Spleen (tissue), 7 donors: ENCODE measurements around the gene GC.

Source experiments
- POLR2A ChIP-seq, 3 donors: fragments of 450-650 bp; IDR thresholded peaks; one replicate each; pipeline ENCODE4 v1.5.1; 2017; ENCODE audit warnings: antibody characterized with exemption in 3 of 3, mild to moderate bottlenecking in 1 of 3
- POLR2AphosphoS5 ChIP-seq, 3 donors: sonication (generic); formaldehyde crosslinking; IDR thresholded peaks; one replicate each; pipeline ENCODE4 v1.5.1; 2017; ENCODE audit warnings: antibody characterized with exemption in 3 of 3
- TF ChIP-seq, protein P1 (sequence below), 11 experiments: fragments of 200-600 bp in 7 of 11; fragments of 450-650 bp in 4 of 11; sonication (generic) in 4 of 11; IDR thresholded peaks in 8 of 11; conservative IDR thresholded peaks in 3 of 11; 1 replicate in 7 of 11; 2 replicates in 4 of 11; pipeline versions ENCODE4 v1.4.0 to v1.8.0; 2016 to 2021; ENCODE audit warnings: antibody characterized with exemption in 11 of 11, inconsistent platforms in 4 of 11, mild to moderate bottlenecking in 1 of 11
- donor health status: DM: no; HTN: no; CAD: no; lungs with moderate emphysema.
- donor health status: DM: no; HTN: no; CAD: no.
- donor health status: DM: no; HTN: no; CAD: no.

GRCh38 chr4:71698141-71698540 is 85.7 kb downstream of the GC start:
- no peak for TF ChIP-seq POLR2A (IDR thresholded peaks at IDR 0.05)
- TF ChIP-seq, protein P1, sequence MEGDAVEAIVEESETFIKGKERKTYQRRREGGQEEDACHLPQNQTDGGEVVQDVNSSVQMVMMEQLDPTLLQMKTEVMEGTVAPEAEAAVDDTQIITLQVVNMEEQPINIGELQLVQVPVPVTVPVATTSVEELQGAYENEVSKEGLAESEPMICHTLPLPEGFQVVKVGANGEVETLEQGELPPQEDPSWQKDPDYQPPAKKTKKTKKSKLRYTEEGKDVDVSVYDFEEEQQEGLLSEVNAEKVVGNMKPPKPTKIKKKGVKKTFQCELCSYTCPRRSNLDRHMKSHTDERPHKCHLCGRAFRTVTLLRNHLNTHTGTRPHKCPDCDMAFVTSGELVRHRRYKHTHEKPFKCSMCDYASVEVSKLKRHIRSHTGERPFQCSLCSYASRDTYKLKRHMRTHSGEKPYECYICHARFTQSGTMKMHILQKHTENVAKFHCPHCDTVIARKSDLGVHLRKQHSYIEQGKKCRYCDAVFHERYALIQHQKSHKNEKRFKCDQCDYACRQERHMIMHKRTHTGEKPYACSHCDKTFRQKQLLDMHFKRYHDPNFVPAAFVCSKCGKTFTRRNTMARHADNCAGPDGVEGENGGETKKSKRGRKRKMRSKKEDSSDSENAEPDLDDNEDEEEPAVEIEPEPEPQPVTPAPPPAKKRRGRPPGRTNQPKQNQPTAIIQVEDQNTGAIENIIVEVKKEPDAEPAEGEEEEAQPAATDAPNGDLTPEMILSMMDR (IDR thresholded peaks at IDR 0.05 in 8 of 11, conservative IDR thresholded peaks at IDR 0.05 in 3 of 11) = no peak
- no peak for TF ChIP-seq POLR2AphosphoS5 (IDR thresholded peaks at IDR 0.05)
